A172 (cell line): ENCODE results near the gene IER3. TPM values are rescaled to one million over a fixed set of nuclear protein-coding genes. Genes with fewer than 3 reads are reported as not detected.

Experiments
- DNase-seq: peaks from one replicate; pipeline ENCODE4 v3.0.0-alpha.2; 2015; ENCODE audit warnings: low spot score
- total RNA-seq: library from RNA; depleted of rRNA; stranded (reverse); fragments of >200 nt; shearing (Covaris generic); gene quantifications from 2 replicates; pipeline ENCODE4 v1.2.3, GENCODE V29; 2014; rRNA removed

The IER3 gene, protein sequence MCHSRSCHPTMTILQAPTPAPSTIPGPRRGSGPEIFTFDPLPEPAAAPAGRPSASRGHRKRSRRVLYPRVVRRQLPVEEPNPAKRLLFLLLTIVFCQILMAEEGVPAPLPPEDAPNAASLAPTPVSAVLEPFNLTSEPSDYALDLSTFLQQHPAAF
- total RNA-seq = 61.1 and 63.2 TPM in 2 replicates

DNA sequence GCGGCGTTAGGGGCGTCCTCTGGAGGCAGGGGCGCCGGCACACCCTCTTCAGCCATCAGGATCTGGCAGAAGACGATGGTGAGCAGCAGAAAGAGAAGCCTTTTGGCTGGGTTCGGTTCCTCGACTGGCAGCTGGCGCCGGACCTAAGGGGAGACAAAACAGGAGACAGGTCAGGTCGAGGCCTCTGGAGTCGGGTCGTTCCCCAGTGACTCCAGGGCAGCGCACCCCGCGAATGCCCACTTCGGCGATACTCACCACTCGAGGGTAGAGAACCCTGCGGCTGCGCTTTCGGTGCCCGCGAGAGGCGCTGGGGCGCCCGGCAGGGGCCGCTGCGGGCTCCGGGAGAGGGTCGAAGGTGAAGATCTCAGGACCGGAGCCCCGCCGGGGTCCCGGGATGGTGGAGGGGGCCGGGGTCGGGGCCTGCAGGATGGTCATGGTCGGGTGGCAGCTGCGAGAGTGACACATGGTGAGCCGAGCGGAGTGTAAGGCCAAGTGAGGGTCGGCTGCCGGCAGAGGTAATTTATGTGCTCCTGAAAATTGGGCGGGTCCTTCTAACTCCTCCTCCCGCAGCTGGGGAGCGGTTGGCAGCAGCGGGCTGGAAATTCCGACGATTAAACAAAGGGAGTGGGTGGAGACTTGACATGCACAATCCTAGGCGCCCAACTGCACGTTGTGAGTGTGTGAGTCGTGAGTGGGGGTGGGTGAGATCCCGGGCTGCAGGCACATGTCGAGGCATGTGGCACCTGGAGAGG lies at the start of gene IER3:
Gene IER3 (minus strand): TSS at position 494 of the 752 bp plus-strand sequence. CDS start 29 bp downstream, at position 465.
- DNase-seq = peak; percentile 91

DNA sequence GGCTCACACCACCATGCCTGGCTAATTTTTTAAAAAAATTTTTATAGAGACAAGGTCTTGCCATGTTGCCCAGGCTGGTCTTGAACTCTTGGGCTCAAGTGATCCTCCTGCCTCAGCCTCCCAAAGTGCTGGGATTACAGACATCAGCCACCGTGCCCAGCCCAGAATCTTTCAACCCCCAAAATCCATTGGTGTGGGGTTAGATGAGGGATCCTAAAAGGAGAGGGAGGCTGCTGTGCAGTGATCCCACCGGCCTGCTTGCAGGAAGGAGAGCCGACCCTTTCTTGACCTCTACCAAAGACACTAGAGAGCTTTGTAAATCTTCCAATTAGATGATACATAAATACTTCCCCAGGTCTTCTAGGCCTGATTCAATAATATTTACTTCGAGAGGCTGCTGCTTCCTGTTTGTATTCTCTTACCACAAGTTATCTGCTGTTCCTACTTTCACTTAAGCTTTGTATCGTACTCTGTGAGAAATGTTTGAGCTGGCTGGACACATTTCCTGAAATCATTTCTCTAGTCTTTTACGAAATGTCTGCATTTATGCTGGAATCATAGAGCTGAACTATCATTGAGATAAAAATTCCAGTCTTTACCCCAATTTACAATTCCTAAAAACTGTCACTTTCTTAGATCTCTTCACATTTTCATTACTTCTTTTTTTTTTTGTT lies 49.3 kb upstream of the IER3 start:
- DNase-seq = peak; percentile 56

DNA sequence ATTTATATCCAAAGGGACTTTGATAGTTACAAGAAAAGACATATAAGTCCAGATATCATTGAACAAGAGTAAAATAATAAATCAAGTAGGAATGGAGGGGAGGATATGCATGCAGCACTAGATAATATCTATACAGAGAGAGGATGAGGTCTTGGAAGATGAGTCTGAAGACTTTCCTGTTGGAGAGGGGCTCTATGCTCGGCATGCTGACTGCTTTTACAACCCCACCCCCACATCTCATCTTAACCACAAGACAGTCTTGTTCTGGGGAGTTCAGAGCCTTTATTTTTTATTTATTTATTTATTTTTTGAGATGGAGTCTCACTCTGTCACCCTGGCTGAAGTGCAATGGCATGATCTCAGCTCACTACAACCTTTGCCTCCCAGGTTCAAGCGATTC lies 48.4 kb upstream of the IER3 start:
- no peak for DNase-seq

DNA sequence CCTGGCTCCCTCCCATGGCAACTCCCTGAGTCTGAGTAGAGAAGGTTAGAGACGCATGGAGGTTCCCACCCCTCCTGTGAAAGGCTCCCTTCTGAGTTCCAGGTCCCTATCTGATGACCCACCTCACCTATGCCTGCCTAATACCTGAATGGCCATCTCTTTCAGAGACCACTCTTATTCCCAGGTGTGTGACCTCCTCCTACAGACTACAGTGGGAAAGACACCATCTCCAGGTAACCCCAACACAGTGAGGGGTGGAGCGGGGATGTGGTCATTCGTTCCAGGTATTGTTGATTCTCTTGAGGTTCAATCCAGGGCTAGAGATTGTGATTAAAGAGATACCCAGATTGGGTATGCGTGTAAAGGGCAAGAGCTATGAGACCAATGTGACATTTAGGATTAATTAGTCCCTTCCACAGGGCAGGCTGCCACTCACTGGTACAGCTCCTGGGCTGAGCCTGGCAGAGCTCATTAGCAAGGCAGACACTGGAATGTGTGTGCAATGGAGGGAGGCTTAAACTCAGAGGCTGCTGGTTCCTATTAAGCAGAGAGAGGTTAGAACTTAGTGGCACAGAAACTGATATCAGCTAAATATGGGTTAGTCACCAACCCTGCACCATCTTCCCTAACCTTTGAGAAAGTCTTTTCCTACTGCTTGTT lies 46.5 kb upstream of the IER3 start:
- no peak for DNase-seq

DNA sequence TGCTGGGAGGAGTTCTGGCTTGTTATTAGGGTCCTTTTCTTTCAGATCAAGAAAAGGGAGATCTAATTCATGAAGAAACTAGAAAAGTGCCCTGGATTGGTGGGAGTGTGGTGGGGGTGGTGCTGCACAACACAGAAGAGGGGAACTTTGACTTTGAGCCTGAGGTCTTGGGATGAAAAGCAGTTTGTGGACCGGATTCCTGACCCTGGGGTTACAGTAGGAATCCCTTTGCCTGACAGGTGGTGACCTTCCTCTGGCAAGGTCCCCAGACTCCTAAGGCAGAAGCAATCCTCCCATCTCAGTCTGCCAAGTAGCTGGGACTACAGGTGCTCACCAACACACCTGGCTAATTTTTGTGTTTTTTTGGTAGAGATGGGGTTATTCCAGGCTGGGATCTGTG lies 45.3 kb upstream of the IER3 start:
- no peak for DNase-seq

DNA sequence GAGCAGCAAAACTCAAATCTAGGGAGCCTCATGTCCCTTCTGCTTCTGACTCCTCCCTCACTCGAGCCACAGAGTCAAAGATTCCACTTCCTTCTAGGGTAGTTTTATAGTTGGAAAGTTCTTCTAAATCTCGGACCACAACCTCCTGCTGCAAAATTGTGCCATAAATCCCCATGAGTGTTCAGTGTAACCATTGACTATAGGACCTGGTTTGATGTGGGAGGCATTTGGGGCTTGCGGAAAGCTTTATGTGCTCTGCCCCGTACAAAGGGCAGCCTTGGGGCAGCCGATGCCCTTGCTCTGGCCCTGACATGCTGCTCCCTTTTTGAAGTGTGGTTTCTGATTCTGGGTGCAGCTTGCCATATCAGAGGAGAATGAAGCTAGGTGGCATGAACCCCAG lies 43.6 kb upstream of the IER3 start:
- no peak for DNase-seq

DNA sequence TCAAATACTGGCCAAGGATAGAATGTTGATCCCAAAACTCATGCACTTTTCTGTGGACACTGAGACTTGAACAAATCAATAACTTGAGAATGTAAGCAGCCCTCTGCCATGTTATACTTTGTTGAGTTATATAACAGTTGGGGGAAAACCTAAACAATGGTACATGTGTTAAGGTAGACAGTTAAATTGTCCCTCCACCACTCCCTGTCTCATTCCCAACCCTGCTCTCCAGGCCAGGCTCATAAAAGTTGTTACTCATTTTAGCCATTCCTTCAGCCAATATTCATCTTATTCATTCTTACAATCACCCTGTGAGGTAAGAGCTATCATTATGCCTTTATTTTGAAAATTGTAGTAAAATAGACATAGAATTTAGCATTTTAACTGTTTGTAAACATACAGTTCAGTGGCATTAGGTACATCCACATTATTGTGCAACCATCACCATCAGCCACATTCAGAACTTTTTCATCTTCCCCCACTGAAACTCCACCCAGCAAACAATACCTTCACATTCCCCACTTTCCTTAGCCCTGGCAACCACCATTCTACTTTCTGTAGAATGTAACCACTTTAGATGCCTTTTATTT lies 38.2 kb upstream of the IER3 start:
- peak; percentile 73 for DNase-seq

DNA sequence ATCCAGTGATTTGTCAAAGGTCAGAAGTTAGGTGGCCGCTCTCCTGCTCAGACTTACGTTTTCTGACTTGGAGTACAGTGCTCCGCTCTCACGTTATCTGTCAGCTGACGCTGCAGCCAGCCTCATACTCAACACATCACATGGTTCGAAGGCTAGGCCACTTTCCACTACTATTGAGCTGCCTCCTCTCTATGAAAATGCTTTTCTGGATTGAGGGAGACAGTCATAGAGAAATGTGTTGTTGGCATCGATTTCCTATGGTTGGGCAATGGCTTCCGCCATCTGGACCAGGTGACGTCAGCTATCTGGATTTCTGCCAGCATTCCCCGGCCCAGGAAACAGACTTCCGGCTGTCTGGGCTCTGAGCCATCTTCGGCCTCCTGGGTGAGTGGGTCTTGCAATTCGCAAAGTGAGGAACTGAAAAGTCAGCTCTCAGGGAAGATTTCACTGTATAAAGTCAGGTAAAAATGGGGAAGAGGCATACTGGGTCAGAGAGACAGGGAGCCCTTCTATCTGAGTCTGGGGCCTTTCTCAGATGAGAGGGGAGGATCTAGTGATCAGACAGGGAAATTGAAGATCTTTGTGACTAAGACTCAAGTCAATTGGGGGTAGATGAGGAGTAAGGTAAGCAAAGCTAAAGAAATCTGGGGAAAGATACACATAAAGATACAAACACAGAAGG lies 37.5 kb upstream of the IER3 start:
- peak; percentile 96 for DNase-seq

DNA sequence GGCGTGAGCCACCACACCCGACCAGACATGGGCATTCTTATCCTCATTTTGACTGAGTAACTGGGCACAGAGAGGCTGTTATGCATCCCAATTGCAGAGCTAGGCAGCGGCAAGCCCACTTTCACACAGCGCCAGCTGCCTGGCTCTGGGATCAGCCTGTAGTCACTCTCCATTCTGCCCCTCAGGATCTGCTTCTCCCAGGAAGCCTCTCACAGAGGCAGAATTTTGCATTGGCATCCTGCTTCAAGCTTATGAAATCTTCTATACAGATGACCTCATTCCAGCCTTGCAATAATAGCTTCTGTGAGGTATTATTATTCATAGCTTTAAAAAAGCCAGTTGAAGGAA lies 37.0 kb upstream of the IER3 start:
- DNase-seq = no peak

DNA sequence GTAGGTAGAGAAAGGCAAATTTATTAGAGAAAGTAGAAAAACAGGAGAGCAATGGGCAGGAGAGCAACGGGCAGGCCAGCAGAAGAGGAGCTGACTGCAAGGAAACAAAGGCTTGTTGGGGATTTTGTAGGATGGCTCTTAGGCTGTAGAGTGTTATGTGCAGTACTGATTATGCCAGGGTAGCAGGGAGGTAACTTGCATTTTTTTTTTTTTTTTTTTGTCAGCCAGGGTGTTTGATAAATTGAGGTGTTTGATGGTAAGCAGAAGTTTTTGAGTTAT lies 36.2 kb upstream of the IER3 start:
- no peak for DNase-seq

DNA sequence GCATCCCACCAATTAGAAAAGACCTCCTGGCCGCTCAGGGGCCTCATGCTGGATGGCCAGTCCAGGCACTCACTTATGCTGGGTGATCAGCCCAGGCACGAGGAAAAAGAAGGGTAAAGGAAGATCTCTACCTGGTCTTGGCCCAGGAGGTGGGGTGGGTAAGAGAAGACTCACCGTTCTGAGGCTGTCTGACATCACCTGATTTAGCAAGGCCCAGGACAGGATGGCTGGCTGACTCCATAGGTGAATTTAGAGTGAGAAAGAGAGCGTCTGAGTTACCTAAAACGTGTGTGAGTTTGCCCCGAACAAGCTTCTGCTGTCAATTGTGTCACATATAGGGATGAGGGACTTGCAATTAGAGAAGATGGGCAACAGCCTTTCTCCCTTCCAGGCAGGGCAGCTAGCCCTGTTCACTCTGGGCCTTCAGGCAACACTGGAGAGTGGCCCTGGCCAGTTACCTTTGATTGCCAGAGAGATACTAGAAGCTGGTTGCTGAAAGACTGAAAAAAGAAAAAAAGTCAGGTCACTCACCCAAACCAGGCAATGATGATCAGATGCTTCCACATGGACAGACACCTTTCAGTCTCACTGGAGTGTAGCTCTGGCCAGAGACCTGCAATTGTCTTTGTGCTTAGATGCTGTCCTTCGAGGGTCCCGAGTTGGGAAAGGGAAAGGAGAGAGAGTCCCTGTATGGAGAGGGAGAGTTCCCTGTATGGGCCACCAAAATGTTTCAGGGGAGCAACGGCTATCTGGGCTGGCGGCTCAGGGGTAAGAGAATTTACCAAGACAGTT lies 35.7 kb upstream of the IER3 start:
- no peak for DNase-seq

DNA sequence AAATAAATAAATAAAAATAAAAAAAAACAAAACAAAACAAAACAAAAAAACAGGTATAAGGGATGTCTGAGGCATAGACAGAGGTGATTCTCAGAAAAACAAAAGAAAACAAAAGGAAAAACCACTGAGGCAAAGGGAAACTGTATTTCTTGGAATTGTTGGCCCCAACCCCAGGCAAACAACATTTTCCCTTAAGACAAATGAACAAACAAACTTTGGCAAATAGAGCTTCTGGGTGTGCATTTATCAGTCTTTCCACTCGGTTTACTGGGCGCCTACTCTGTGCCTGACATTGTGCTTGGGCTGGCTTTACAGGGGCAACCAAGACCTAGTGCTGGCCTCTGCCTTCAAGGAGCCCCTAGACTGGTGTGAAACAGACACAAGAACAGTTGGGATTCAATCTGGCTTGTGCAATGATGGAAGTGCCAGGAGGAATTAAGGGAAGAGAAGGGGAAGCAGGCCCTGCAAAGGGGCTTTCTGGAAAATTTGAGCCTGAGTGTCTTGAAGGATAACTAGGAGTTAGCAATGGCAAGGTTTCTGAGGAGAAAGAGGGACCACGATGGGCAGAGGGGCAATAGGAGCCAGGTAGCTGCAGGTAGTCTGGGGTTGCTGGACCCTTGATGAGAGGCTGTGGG lies 33.8 kb upstream of the IER3 start:
- no peak for DNase-seq

DNA sequence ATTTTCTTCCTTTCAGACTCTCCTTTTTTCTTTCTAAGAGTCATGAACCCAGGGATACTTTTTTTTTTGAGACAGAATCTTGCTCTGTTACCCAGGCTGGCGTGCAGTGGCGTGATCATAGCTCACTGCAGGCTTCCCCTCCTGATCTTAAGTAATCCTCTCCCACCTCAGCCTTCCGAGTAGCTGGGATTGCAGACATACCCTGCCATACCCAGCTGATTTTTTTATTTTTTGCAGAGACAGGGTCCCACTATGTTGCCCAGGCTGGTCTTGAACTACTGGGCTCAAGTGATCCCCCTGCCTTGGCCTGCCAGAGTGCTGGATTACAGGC lies 32.8 kb upstream of the IER3 start:
- no peak for DNase-seq

DNA sequence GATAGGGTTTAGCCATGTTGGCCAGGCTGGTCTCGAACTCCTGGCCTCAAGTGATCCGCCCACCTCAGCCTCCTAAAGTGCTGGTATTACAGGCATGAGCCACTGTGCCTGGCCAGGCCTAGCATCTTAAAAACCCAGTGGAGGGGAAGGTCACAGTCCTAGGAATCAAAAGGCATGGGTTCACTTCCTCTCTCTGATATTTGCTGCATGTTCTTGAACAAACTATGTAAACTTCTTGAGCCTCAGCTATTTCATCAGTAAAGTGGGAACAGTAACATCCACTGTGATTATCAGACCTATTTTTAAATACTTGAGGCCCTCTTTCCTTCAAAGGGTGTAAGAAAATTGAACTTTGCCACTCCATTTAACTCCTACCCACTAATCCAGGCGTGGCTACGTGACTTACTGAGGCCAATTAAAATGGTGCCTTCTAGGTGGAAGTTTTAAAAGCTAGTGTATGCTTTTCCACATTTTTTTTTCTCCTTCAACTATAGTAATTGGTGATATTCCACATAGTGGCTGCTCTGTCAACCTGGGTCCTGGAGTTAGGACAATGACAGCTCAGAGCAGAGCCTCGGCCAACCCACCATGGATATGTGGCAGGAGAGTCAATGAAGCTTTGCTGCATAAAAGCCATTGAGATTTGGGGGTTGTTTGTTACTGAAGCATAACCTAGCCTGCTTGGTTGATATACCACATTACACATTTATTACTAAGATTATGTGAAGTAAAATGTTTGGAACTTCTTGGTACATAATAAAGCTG lies 32.2 kb upstream of the IER3 start:
- no peak for DNase-seq

DNA sequence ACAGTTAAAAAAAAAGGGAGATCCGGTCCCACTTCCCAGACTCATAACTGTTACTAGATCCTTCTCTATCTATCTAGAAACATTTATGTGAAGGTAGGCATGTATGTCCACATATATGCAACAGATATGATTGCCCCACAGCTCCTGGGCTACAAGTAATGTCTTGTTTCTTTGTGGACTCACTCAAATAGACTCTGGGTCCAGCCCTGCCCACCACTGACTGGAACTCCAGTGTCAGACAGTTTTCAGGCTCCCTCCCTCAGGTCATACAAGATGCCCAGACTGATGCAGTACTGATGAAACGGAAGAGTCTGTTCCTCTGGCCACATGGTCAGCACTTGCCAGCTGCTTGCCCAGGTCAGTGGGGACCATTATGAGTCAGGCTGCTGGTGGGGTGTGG lies 30.8 kb upstream of the IER3 start:
- no peak for DNase-seq

DNA sequence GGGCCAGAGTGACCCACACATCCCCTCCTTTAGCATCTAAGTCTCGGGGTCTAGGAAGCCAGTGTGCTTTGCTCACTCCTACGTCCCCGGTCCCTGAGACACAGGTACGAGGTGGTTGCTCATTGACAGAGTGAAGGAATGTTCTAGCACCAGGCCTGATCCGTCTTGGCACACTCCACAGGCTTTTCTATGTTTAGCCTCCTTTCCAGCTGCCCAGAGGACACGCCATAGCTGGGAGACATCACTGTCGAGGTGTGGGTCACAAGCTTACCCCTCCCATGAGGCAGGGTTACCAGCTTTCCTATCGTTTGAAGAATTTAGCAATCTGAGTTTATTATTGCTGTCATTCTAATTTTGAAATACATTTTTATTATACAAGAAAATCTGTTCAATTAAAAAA lies 30.4 kb upstream of the IER3 start:
- DNase-seq = no peak

DNA sequence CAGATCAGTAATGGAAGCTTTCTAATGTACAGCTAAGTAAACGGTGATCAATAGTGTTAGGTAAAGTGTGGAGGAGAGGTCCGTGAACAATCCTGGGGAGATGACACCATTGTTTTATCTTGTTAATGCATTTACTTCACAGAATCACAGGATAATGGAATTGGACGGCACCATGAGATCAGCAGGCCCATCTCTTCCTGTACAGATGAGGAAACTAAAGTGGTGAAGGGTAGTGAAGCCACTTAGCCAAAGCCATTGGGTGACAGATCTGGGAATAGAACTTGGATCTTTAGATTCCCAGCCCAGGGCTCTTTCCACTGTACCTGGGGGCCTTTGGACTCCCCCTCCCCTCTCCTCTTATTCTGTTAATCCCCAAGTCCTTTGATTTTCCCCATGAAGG lies 26.2 kb upstream of the IER3 start:
- DNase-seq = no peak

DNA sequence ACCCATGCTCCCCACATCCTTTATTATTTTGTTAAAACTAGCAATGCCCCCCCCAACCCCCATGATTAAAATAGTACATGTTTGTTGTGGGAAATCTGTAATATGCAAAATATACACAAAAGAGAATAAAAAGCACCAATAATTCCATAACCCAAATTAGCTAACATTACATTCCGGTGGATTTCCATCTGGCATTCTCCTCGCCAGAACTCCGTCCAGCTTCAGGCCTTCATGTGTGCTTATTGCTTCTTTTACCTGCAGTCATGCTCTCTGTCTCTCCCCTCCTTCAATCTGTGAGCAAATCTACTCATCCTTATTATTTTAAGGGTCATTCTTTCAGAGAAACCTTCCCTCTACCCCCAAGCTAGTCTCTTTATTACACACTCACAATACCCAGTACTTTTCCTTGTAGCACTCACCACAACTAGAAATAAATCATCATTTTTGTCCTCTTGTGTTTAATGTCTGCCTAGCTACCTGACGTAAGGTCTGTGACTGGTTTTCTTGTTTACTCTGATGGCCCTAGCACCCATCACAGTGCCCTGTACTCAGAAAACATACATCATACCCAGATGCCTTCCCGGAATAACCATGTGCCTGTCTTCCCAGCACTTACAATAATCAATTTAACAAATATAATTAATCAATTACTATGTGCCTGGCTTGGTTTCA lies 25.6 kb upstream of the IER3 start:
- DNase-seq = peak; percentile 57

DNA sequence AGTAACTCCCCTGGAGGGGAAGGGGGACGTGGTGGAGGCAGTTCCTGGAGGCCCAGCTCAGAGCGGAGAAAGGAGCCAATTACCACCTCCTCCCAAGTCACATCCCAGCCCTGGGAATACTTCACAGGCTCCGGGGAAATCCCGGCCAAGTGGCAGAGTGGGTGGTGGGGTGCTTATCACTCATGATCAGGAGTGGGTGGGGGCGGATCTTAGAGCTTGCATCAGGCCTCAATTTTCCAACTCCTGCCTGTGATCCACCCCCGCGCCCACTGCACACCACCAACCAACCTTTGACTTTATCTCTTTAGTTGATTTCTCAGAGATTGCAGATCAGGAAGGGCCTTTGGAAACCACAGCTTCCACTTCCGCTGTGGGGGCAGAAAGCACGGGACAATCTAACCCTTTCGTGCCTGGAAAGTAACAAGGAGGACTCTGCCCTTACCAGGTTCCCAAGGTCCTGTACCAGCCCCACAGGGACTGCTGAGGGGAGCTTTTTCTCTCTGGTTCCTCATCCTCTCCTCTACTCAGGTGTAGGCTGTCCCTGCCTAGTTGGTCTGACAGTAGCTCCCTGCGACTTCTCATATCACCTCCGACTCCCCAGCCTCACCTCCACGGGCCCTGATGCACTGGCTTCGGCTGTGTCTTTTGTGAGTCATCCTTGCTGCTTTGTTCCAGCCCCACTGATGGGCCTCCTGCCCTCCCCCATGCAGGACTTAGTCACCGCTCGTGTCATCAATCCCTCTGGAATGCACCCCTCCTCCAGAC lies 24.9 kb upstream of the IER3 start:
- DNase-seq = peak; percentile 98
